Muscle of leg (tissue), 11 donors: Measurements from ENCODE around the gene FAM20A. TPM values are rescaled to one million over a fixed set of nuclear protein-coding genes. Genes with fewer than 3 reads are reported as not detected.
A peak's percentile ranks its signal among the peaks of the same experiment; 100 is the strongest.

ENCODE experiments used
- DNase-seq: peaks from one replicate; pipeline ENCODE4 v3.0.0; 2013
- H3K27ac ChIP-seq: one replicate; pipeline ENCODE4 v1.5.1; 2013; ENCODE audit warnings: mild to moderate bottlenecking, low read length, control low read depth
- H3K27me3 ChIP-seq: one replicate; pipeline ENCODE4 v1.6.1; 2013; ENCODE audit warnings: low read length; ENCODE audit not compliant: control insufficient read depth, insufficient read depth
- H3K36me3 ChIP-seq: one replicate; pipeline ENCODE4 v1.6.1; 2013; ENCODE audit warnings: low read length; ENCODE audit not compliant: control insufficient read depth, insufficient read depth
- H3K4me1 ChIP-seq: one replicate; pipeline ENCODE4 v1.6.1; 2013; ENCODE audit warnings: low read length; ENCODE audit not compliant: control insufficient read depth, insufficient read depth
- H3K4me3 ChIP-seq: one replicate; pipeline ENCODE4 v1.5.1; 2013; ENCODE audit warnings: low read length, control low read depth
- H3K9me3 ChIP-seq: replicated peaks from 2 replicates; pipeline ENCODE4 v1.6.1; 2013; ENCODE audit warnings: low read depth, low read length; ENCODE audit not compliant: control insufficient read depth
- WGBS: methylation state at CpG from one replicate; pipeline ENCODE4 v1.1.5; 2013; ENCODE audit warnings: missing lambda C conversion rate; ENCODE audit not compliant: insufficient coverage; 5-methylcytosine and 5-hydroxymethylcytosine counted together
- polyA plus RNA-seq, 8 donors: library from polyadenylated mRNA; unstranded; fragments of 120-200 nt; gene quantifications; one replicate each; pipeline versions ENCODE4 v1.2.1 to v1.2.3, GENCODE V29; 2013; ENCODE audit warnings: inconsistent platforms in 1 of 8, low replicate concordance in 1 of 8; ENCODE audit not compliant: insufficient read length in 8 of 8, insufficient read depth in 1 of 8
- total RNA-seq: library from RNA; stranded (reverse); fragments of 120-200 nt; gene quantifications from one replicate; pipeline ENCODE4 v1.2.4, GENCODE V29; 2013

The FAM20A gene
- total and polyA plus RNA-seq, 9 donors = 4.4 to 12.7 (median 8.2) TPM

GRCh38 chr17:68516732-68517131, 84.4 kb downstream of the FAM20A start:
- Histone ChIP-seq H3K36me3 (peaks cover 32% of the 10 kb centered on the region), H3K4me1 (peaks cover 10% of the 10 kb centered on the region), H3K4me3 (no peak overlapping the region), H3K9me3 (no peaks in the 10 kb centered on the region), H3K27ac (no peak overlapping the region), H3K27me3 (no peaks in the 10 kb centered on the region)
- no peak for DNase-seq
- WGBS = no CpG with 5 or more reads among the region's 1 CpG

- Histone ChIP-seq H3K4me3 (peak overlapping the region; percentile 13), H3K9me3 (no peaks in the 10 kb centered on the region), H3K27me3 (no peaks in the 10 kb centered on the region), H3K27ac (peak overlapping the region; percentile 100), H3K4me1 (peaks cover 23% of the 10 kb centered on the region), H3K36me3 (peaks cover 29% of the 10 kb centered on the region)
- 55% methylated on average over 8 of the region's 15 CpGs for WGBS
- DNase-seq = peak; percentile 68
These were observed 86.1 kb downstream of the FAM20A start for GRCh38 chr17:68514831-68515635.

- Histone ChIP-seq H3K9me3 (no peaks in the 10 kb centered on the region), H3K27me3 (no peaks in the 10 kb centered on the region), H3K4me1 (peaks cover 34% of the 10 kb centered on the region), H3K4me3 (peak overlapping the region; percentile 94), H3K36me3 (peaks cover 20% of the 10 kb centered on the region), H3K27ac (peak overlapping the region; percentile 100)
- WGBS = no CpG with 5 or more reads among the region's 3 CpGs
- DNase-seq = no peak
These were observed 87.2 kb downstream of the FAM20A start for GRCh38 chr17:68513932-68514331.

- Histone ChIP-seq H3K4me3 (peak overlapping the region; percentile 94), H3K27me3 (no peaks in the 10 kb centered on the region), H3K27ac (peak overlapping the region; percentile 100), H3K9me3 (no peaks in the 10 kb centered on the region), H3K4me1 (peaks cover 34% of the 10 kb centered on the region), H3K36me3 (peaks cover 12% of the 10 kb centered on the region)
- 0% methylated on average over 16 of the region's 20 CpGs for WGBS
- DNase-seq = peak; percentile 85
These were observed 88.2 kb downstream of the FAM20A start for GRCh38 chr17:68512960-68513474.

GRCh38 chr17:68512247-68512959, 88.8 kb downstream of the FAM20A start, which contains the start of gene PRKAR1A:
Gene PRKAR1A, plus strand, starts transcription at chr17:68512430. Its CDS starts 2,970 bp downstream, at chr17:68515400.
- H3K36me3 ChIP-seq = peaks cover 6% of the 10 kb centered on the region
- H3K27ac ChIP-seq = peak within 1 kb of the TSS; percentile 100
- H3K4me1 ChIP-seq = peaks cover 31% of the 10 kb centered on the region
- peak within 1 kb of the TSS; percentile 94 for H3K4me3 ChIP-seq
- DNase-seq = peak; percentile 99
- 0% methylated on average over 81 of the region's 81 CpGs for WGBS
- H3K27me3 ChIP-seq = no peaks in the 10 kb centered on the region
- no peaks in the 10 kb centered on the region for H3K9me3 ChIP-seq

GRCh38 chr17:68511671-68512246, 89.4 kb downstream of the FAM20A start:
- H3K27ac ChIP-seq = peak overlapping the region; percentile 100
- DNase-seq = peak; percentile 96
- H3K4me3 ChIP-seq = peak overlapping the region; percentile 94
- H3K9me3 ChIP-seq = no peaks in the 10 kb centered on the region
- under 1% methylated on average over 49 of the region's 49 CpGs for WGBS
- peaks cover 31% of the 10 kb centered on the region for H3K4me1 ChIP-seq
- H3K36me3 ChIP-seq = peaks cover 3% of the 10 kb centered on the region
- H3K27me3 ChIP-seq = no peaks in the 10 kb centered on the region

- Histone ChIP-seq H3K27ac (peak overlapping the region; percentile 100), H3K4me3 (peak overlapping the region; percentile 94), H3K27me3 (no peaks in the 10 kb centered on the region), H3K4me1 (peaks cover 31% of the 10 kb centered on the region), H3K9me3 (no peaks in the 10 kb centered on the region), H3K36me3 (peaks cover 3% of the 10 kb centered on the region)
- WGBS = 2% methylated on average over 4 of the region's 10 CpGs
- no peak for DNase-seq
These were observed 89.9 kb downstream of the FAM20A start for GRCh38 chr17:68511254-68511670.

- H3K9me3 ChIP-seq = no peaks in the 10 kb centered on the region
- WGBS = 55% methylated on average over 5 of the region's 9 CpGs
- H3K27me3 ChIP-seq = no peaks in the 10 kb centered on the region
- peak; percentile 92 for DNase-seq
- H3K4me3 ChIP-seq = no peak overlapping the region
- no peaks in the 10 kb centered on the region for H3K36me3 ChIP-seq
- peak overlapping the region; percentile 100 for H3K27ac ChIP-seq
- H3K4me1 ChIP-seq = peaks cover 24% of the 10 kb centered on the region
These were observed 91.8 kb downstream of the FAM20A start for GRCh38 chr17:68509141-68510057.

GRCh38 chr17:68507576-68507975, 93.6 kb downstream of the FAM20A start:
- no peaks in the 10 kb centered on the region for H3K36me3 ChIP-seq
- no peaks in the 10 kb centered on the region for H3K27me3 ChIP-seq
- H3K9me3 ChIP-seq = no peaks in the 10 kb centered on the region
- H3K4me1 ChIP-seq = peaks cover 24% of the 10 kb centered on the region
- no peak overlapping the region for H3K4me3 ChIP-seq
- no peak overlapping the region for H3K27ac ChIP-seq
- WGBS = no CpG with 5 or more reads among the region's 3 CpGs
- DNase-seq = no peak
